ENCODE results near the gene AKIRIN1.

DNA sequence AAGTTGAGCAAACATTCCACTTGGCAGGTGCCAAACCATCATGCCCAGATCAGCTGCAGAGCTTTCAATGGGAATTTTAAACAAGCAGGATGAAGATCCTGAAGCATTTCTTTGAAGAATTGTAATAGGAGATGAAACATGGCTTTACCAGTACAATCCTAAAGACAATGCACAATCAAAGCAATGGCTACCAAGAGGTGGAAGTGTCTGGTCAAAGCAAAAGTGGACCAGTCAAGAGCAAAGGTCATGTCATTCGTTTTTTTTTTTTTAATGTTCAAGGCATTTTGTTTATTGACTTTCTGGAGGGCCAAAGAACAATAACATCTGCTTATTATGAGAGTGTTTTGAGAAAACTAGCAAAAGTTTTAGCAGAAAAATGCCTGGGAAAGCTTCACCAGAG, 32.1 kb downstream of the AKIRIN1 start:
- TF ChIP-seq, protein P1, sequence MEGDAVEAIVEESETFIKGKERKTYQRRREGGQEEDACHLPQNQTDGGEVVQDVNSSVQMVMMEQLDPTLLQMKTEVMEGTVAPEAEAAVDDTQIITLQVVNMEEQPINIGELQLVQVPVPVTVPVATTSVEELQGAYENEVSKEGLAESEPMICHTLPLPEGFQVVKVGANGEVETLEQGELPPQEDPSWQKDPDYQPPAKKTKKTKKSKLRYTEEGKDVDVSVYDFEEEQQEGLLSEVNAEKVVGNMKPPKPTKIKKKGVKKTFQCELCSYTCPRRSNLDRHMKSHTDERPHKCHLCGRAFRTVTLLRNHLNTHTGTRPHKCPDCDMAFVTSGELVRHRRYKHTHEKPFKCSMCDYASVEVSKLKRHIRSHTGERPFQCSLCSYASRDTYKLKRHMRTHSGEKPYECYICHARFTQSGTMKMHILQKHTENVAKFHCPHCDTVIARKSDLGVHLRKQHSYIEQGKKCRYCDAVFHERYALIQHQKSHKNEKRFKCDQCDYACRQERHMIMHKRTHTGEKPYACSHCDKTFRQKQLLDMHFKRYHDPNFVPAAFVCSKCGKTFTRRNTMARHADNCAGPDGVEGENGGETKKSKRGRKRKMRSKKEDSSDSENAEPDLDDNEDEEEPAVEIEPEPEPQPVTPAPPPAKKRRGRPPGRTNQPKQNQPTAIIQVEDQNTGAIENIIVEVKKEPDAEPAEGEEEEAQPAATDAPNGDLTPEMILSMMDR (IDR thresholded peaks at IDR 0.05): no peak
- TF ChIP-seq EZH2 (IDR thresholded peaks at IDR 0.05) (no peak), EZH2phosphoT487 (IDR thresholded peaks at IDR 0.05) (no peak)

All from neural progenitor cell (in vitro differentiated cells).